ENCODE results near the gene NCOA3.

Gene NCOA3

GRCh38 chr20:47618479-47618878 lies 116.8 kb downstream of the NCOA3 start:
- Histone ChIP-seq H3K4me3 (replicated peaks; ENCODE audit: low read depth, low read length) (no peak overlapping the region), H3K27me3 (replicated peaks; ENCODE audit: control insufficient read depth, insufficient read depth, low read length) (no peaks in the 10 kb centered on the region), H3K36me3 (ENCODE audit: control insufficient read depth, insufficient read depth, low read length) (peaks cover 4% of the 10 kb centered on the region)
- no peak for TF ChIP-seq CTCF (IDR thresholded peaks at IDR 0.05; ENCODE audit: insufficient read depth, low read length, poor library complexity, severe bottlenecking)
- no peak for DNase-seq (ENCODE audit: extremely low read depth, insufficient read length)

- H3K27me3 ChIP-seq (replicated peaks; ENCODE audit: control insufficient read depth, insufficient read depth, low read length), result no peaks in the 10 kb centered on the region
- H3K36me3 ChIP-seq (ENCODE audit: control insufficient read depth, insufficient read depth, low read length), result peaks cover 6% of the 10 kb centered on the region
- H3K4me3 ChIP-seq (replicated peaks; ENCODE audit: low read depth, low read length), result no peak overlapping the region
- TF ChIP-seq CTCF (IDR thresholded peaks at IDR 0.05; ENCODE audit: insufficient read depth, low read length, poor library complexity, severe bottlenecking), result peak; percentile 62
- DNase-seq (ENCODE audit: extremely low read depth, insufficient read length), result peak; percentile 20
Observed at GRCh38 chr20:47620808-47621805, 119.4 kb downstream of the NCOA3 start.

- Histone ChIP-seq H3K36me3 (ENCODE audit: control insufficient read depth, insufficient read depth, low read length) (peaks cover 6% of the 10 kb centered on the region), H3K27me3 (replicated peaks; ENCODE audit: control insufficient read depth, insufficient read depth, low read length) (no peaks in the 10 kb centered on the region), H3K4me3 (replicated peaks; ENCODE audit: low read depth, low read length) (no peak overlapping the region)
- TF ChIP-seq CTCF (IDR thresholded peaks at IDR 0.05; ENCODE audit: insufficient read depth, low read length, poor library complexity, severe bottlenecking), result no peak
- DNase-seq (ENCODE audit: extremely low read depth, insufficient read length), result no peak
Observed at GRCh38 chr20:47622118-47622665, 120.5 kb downstream of the NCOA3 start.

GRCh38 chr20:47623206-47623605 lies 121.5 kb downstream of the NCOA3 start:
- Histone ChIP-seq H3K27me3 (replicated peaks; ENCODE audit: control insufficient read depth, insufficient read depth, low read length) (no peaks in the 10 kb centered on the region), H3K4me3 (replicated peaks; ENCODE audit: low read depth, low read length) (no peak overlapping the region), H3K36me3 (ENCODE audit: control insufficient read depth, insufficient read depth, low read length) (peaks cover 6% of the 10 kb centered on the region)
- DNase-seq (ENCODE audit: extremely low read depth, insufficient read length), result no peak
- no peak for TF ChIP-seq CTCF (IDR thresholded peaks at IDR 0.05; ENCODE audit: insufficient read depth, low read length, poor library complexity, severe bottlenecking)

GRCh38 chr20:47627540-47627939 lies 125.9 kb downstream of the NCOA3 start:
- Histone ChIP-seq H3K4me3 (replicated peaks; ENCODE audit: low read depth, low read length) (no peak overlapping the region), H3K27me3 (replicated peaks; ENCODE audit: control insufficient read depth, insufficient read depth, low read length) (no peaks in the 10 kb centered on the region), H3K36me3 (ENCODE audit: control insufficient read depth, insufficient read depth, low read length) (peaks cover 10% of the 10 kb centered on the region)
- no peak for DNase-seq (ENCODE audit: extremely low read depth, insufficient read length)
- TF ChIP-seq CTCF (IDR thresholded peaks at IDR 0.05; ENCODE audit: insufficient read depth, low read length, poor library complexity, severe bottlenecking), result no peak
